ENCODE measurements around the gene RGS9.

GRCh38 chr17:65155622-65156021 lies 18.5 kb downstream of the RGS9 start:
- TF ChIP-seq CTCF (conservative IDR thresholded peaks at IDR 0.05; ENCODE audit: low read length) (no peak), EZH2phosphoT487 (IDR thresholded peaks at IDR 0.05; ENCODE audit: borderline replicate concordance, low read depth, low read length) (no peak)

All from OCI-LY7 (cell line).